Smooth muscle cell (in vitro differentiated cells): ENCODE data around the gene ADCY3. TPM values are rescaled to one million over a fixed set of nuclear protein-coding genes. Genes with fewer than 3 reads are reported as not detected.

ENCODE experiments used
- DNase-seq: peaks from one replicate; lab custom pipeline; 2025; ENCODE audit not compliant: unreplicated experiment; lab: John Stamatoyannopoulos, UW
- H2AFZ ChIP-seq: fragments of 200-600 bp; sonication (generic); 2 replicates; pipeline ENCODE4 v1.6.0; 2016; ENCODE audit warnings: antibody characterized with exemption, low read depth, mild to moderate bottlenecking
- H3F3A ChIP-seq: fragments of 200-600 bp; sonication (generic); 2 replicates; pipeline ENCODE4 v1.6.0; 2017; ENCODE audit warnings: antibody characterized with exemption, low read depth
- H3K27ac ChIP-seq: fragments of 200-600 bp; sonication (generic); 2 replicates; pipeline ENCODE4 v1.5.1; 2016; ENCODE audit warnings: low read depth, mild to moderate bottlenecking
- H3K27me3 ChIP-seq: fragments of 200-600 bp; sonication (generic); 2 replicates; pipeline ENCODE4 v1.6.1; 2016; ENCODE audit warnings: low read depth, mild to moderate bottlenecking
- H3K36me3 ChIP-seq: fragments of 200-600 bp; sonication (generic); 2 replicates; pipeline ENCODE4 v1.5.1; 2016; ENCODE audit warnings: low read depth
- H3K4me1 ChIP-seq: fragments of 200-600 bp; sonication (generic); 2 replicates; pipeline ENCODE4 v1.5.1; 2016; ENCODE audit warnings: low read depth
- H3K4me2 ChIP-seq: fragments of 200-600 bp; sonication (generic); 2 replicates; pipeline ENCODE4 v1.6.0; 2016; ENCODE audit warnings: mild to moderate bottlenecking
- H3K4me3 ChIP-seq: fragments of 200-600 bp; sonication (generic); 2 replicates; pipeline ENCODE4 v1.5.1; 2016; ENCODE audit warnings: mild to moderate bottlenecking
- H3K79me2 ChIP-seq: fragments of 200-600 bp; sonication (generic); 2 replicates; pipeline ENCODE4 v1.6.0; 2016; ENCODE audit warnings: low read depth, mild to moderate bottlenecking
- H3K9ac ChIP-seq: fragments of 200-600 bp; sonication (generic); 2 replicates; pipeline ENCODE4 v1.6.0; 2016; ENCODE audit warnings: low read depth
- H3K9me3 ChIP-seq: fragments of 200-600 bp; sonication (generic); replicated peaks from 2 replicates; pipeline ENCODE4 v1.5.1; 2016; ENCODE audit warnings: low read depth
- H4K20me1 ChIP-seq: fragments of 200-600 bp; sonication (generic); 2 replicates; pipeline ENCODE4 v1.6.0; 2016; ENCODE audit warnings: low read depth
- WGBS: methylation state at CpG from one replicate; pipeline ENCODE4 v1.1.7; 2016; ENCODE audit warnings: low lambda C conversion rate; 5-methylcytosine and 5-hydroxymethylcytosine counted together
- polyA plus RNA-seq: library from polyadenylated mRNA; unstranded; fragments of >200 nt; fragmentation: Nextera tagmentation; extraction: Ambion mirVana; gene quantifications from 2 replicates; pipeline ENCODE4 v1.2.1, GENCODE V29; 2016
- total RNA-seq: library from RNA; depleted of rRNA; stranded (reverse); fragments of >200 nt; gene quantifications from 2 replicates; pipeline ENCODE4 v1.2.3, GENCODE V29; 2014
- TF ChIP-seq, protein P1 (sequence below): fragments of 200-600 bp; sonication (generic); IDR thresholded peaks from 2 replicates; pipeline ENCODE4 v1.5.1; 2017; ENCODE audit warnings: borderline replicate concordance, mild to moderate bottlenecking, antibody characterized with exemption; ENCODE audit not compliant: insufficient read depth, poor library complexity, severe bottlenecking

ADCY3 gene
- total and polyA plus RNA-seq, 2 experiments from 2014 or later = 20.8 to 41.7 TPM

DNA sequence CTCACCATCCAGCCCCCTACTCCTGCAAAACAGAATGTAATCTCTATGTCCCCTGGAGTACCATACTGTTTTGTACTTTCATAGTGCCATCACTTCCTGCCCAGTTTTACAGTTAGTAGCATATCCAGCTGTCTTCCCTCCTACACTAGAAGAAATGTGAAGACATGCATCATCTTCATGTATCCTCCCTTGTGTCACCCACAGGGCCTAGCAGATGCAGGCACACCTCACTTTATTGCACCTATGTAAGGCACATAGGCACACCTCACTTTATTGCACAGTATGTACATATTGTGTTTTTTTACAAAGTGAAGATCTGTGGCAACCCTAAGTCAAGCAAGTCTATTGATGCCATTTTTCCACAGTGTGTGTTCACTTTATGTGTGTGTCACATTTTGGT is 39.7 kb upstream of the ADCY3 start:
- no peak overlapping the region for H3K27ac ChIP-seq
- H3K36me3 ChIP-seq = peaks cover 46% of the 10 kb centered on the region
- no peak overlapping the region for H3K9ac ChIP-seq
- no peaks in the 10 kb centered on the region for H3K79me2 ChIP-seq
- H3K4me2 ChIP-seq = no peak overlapping the region
- no peak overlapping the region for H3K4me3 ChIP-seq
- H3K27me3 ChIP-seq = no peaks in the 10 kb centered on the region
- TF ChIP-seq, protein P1, sequence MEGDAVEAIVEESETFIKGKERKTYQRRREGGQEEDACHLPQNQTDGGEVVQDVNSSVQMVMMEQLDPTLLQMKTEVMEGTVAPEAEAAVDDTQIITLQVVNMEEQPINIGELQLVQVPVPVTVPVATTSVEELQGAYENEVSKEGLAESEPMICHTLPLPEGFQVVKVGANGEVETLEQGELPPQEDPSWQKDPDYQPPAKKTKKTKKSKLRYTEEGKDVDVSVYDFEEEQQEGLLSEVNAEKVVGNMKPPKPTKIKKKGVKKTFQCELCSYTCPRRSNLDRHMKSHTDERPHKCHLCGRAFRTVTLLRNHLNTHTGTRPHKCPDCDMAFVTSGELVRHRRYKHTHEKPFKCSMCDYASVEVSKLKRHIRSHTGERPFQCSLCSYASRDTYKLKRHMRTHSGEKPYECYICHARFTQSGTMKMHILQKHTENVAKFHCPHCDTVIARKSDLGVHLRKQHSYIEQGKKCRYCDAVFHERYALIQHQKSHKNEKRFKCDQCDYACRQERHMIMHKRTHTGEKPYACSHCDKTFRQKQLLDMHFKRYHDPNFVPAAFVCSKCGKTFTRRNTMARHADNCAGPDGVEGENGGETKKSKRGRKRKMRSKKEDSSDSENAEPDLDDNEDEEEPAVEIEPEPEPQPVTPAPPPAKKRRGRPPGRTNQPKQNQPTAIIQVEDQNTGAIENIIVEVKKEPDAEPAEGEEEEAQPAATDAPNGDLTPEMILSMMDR = no peak
- H4K20me1 ChIP-seq = no peaks in the 10 kb centered on the region
- DNase-seq = no peak
- no peaks in the 10 kb centered on the region for H3K4me1 ChIP-seq
- no peak overlapping the region for H2AFZ ChIP-seq
- peaks cover 9% of the 10 kb centered on the region for H3K9me3 ChIP-seq
- no peaks in the 10 kb centered on the region for H3F3A ChIP-seq

DNA sequence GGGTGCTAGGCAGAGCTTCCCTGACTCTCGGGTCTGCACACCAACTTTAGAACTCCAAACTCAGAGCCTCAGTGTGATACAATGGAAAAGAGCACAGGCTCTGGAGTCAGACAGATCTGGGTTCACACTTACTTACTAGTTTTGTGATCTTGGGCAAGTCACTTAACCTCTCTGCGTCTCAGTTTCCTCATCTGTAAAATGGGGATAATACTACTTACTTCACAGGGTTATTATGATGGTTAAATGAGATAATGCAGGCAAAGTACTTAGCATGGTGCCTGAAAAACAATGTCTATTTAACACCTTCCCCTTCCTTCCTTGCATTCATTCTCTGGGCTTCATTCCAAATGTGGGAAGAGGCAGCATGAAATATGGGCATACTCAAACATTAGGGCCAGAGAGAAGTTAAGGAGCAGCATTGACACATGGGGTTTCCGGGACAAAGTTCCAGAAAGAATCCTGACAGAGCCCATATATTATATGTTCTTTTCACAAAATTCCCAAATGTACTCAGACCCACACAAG is 38.4 kb upstream of the ADCY3 start:
- Histone ChIP-seq H3K4me1 (no peaks in the 10 kb centered on the region), H3K79me2 (no peaks in the 10 kb centered on the region), H3K27ac (no peak overlapping the region), H3K9ac (no peak overlapping the region), H4K20me1 (no peaks in the 10 kb centered on the region), H3K9me3 (peaks cover 9% of the 10 kb centered on the region), H3K4me3 (no peak overlapping the region), H3F3A (no peaks in the 10 kb centered on the region), H3K27me3 (no peaks in the 10 kb centered on the region), H2AFZ (no peak overlapping the region), H3K4me2 (no peak overlapping the region), H3K36me3 (peaks cover 46% of the 10 kb centered on the region)
- TF ChIP-seq, protein P1 = no peak
- 99% methylated on average over 3 of the region's 3 CpGs for WGBS
- no peak for DNase-seq

DNA sequence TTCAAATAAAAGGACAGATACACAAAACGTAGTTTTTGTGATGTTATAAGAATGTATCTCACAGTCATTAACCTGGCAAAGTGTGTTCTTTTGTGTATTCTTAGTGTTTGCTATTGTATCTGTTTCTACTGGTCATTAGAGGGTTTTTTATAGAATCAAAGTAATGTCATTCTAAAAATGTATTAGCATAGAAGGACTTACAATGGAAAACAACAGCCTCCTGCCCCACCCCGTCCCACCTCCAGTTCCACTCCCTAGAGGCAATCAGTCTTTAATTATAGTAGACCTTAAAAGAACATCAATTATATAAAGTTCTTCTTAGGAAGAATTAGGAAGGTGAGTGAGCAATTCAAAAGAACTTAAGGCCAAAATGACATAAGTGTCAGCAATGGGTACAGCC is 37.9 kb upstream of the ADCY3 start:
- H3K4me1 ChIP-seq = no peaks in the 10 kb centered on the region
- H3K4me3 ChIP-seq = no peak overlapping the region
- no peaks in the 10 kb centered on the region for H3F3A ChIP-seq
- H3K27me3 ChIP-seq = no peaks in the 10 kb centered on the region
- H3K9ac ChIP-seq = no peak overlapping the region
- H4K20me1 ChIP-seq = no peaks in the 10 kb centered on the region
- no peak overlapping the region for H3K4me2 ChIP-seq
- no peak for DNase-seq
- peaks cover 9% of the 10 kb centered on the region for H3K9me3 ChIP-seq
- no peaks in the 10 kb centered on the region for H3K79me2 ChIP-seq
- H2AFZ ChIP-seq = no peak overlapping the region
- TF ChIP-seq, protein P1 = no peak
- peaks cover 46% of the 10 kb centered on the region for H3K36me3 ChIP-seq
- no peak overlapping the region for H3K27ac ChIP-seq
- WGBS = 98% methylated on average over 2 of the region's 2 CpGs

DNA sequence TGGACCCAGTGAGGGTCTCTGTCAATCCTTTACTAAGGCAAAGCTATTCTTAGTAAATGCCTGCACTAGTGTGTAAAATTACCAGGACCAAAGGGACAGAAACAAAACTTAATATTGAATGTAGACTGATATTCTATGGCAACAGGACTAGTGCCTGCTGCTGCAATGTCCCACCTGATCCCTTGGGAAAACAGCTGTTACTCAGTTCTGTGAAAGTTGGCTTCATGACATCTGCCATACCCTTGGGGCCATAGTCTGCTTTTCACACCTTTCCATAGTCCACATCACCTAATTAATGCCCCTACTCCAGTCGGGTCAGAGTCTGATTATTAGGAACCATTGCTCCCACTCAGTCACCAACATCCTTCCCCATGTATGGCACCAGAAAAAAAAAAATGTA is 37.2 kb upstream of the ADCY3 start:
- DNase-seq = no peak
- no peaks in the 10 kb centered on the region for H3K79me2 ChIP-seq
- no peaks in the 10 kb centered on the region for H3F3A ChIP-seq
- H3K27me3 ChIP-seq = no peaks in the 10 kb centered on the region
- H3K9me3 ChIP-seq = peaks cover 9% of the 10 kb centered on the region
- 91% methylated on average over 1 of the region's 1 CpG for WGBS
- no peaks in the 10 kb centered on the region for H3K4me1 ChIP-seq
- H3K36me3 ChIP-seq = peaks cover 41% of the 10 kb centered on the region
- H2AFZ ChIP-seq = no peak overlapping the region
- H3K4me2 ChIP-seq = no peak overlapping the region
- no peak overlapping the region for H3K9ac ChIP-seq
- TF ChIP-seq, protein P1 = no peak
- H3K27ac ChIP-seq = no peak overlapping the region
- no peaks in the 10 kb centered on the region for H4K20me1 ChIP-seq
- no peak overlapping the region for H3K4me3 ChIP-seq
